ENCODE results near the gene MTUS2. TPM values are rescaled to one million over a fixed set of nuclear protein-coding genes. Genes with fewer than 3 reads are reported as not detected.

Gene MTUS2
- total RNA-seq, 1 experiment from 2014 or later = 6.6 TPM

GRCh38 chr13:29505511-29505910, 685.4 kb downstream of the MTUS2 start:
- no peak for DNase-seq
- no peaks in the 10 kb centered on the region for H3K27me3 ChIP-seq (ENCODE audit: low read length)
- no peak overlapping the region for H3K4me3 ChIP-seq (ENCODE audit: low read length)
- no peaks in the 10 kb centered on the region for H3K9me2 ChIP-seq (replicated peaks; ENCODE audit: insufficient read depth, low read length)
- no peaks in the 10 kb centered on the region for H3K36me3 ChIP-seq (ENCODE audit: insufficient read depth, low read length)
- H3K4me1 ChIP-seq (ENCODE audit: low read length) = peaks cover 36% of the 10 kb centered on the region
- H3K9ac ChIP-seq (ENCODE audit: low read length) = no peak overlapping the region
- H3K27ac ChIP-seq (ENCODE audit: low read length) = no peak overlapping the region
- H3K9me3 ChIP-seq (ENCODE audit: low read length) = no peaks in the 10 kb centered on the region
- H4K20me1 ChIP-seq (ENCODE audit: insufficient read depth, low read depth, low read length) = peaks cover 7% of the 10 kb centered on the region; the same call in 1 of the 2 replicates
- no peak overlapping the region for H3K4me2 ChIP-seq (ENCODE audit: low read depth, low read length, poor library complexity, severe bottlenecking)
- H2AFZ ChIP-seq (ENCODE audit: low read length) = no peak overlapping the region
- no peaks in the 10 kb centered on the region for H3K79me2 ChIP-seq (ENCODE audit: low read length)

- H3K36me3 ChIP-seq (ENCODE audit: insufficient read depth, low read length) = no peaks in the 10 kb centered on the region
- H3K4me2 ChIP-seq (ENCODE audit: low read depth, low read length, poor library complexity, severe bottlenecking) = no peak overlapping the region
- H3K4me1 ChIP-seq (ENCODE audit: low read length) = peaks cover 32% of the 10 kb centered on the region
- no peaks in the 10 kb centered on the region for H3K9me3 ChIP-seq (ENCODE audit: low read length)
- no peak overlapping the region for H3K4me3 ChIP-seq (ENCODE audit: low read length)
- H4K20me1 ChIP-seq (ENCODE audit: insufficient read depth, low read depth, low read length) = peaks cover 7% of the 10 kb centered on the region; the same call in 1 of the 2 replicates
- no peak overlapping the region for H3K27ac ChIP-seq (ENCODE audit: low read length)
- no peak overlapping the region for H2AFZ ChIP-seq (ENCODE audit: low read length)
- H3K9ac ChIP-seq (ENCODE audit: low read length) = no peak overlapping the region
- no peaks in the 10 kb centered on the region for H3K9me2 ChIP-seq (replicated peaks; ENCODE audit: insufficient read depth, low read length)
- no peak for DNase-seq
- H3K27me3 ChIP-seq (ENCODE audit: low read length) = no peaks in the 10 kb centered on the region
- H3K79me2 ChIP-seq (ENCODE audit: low read length) = no peaks in the 10 kb centered on the region
Observed at GRCh38 chr13:29505950-29506349, 685.8 kb downstream of the MTUS2 start.

GRCh38 chr13:29507356-29507755, 687.2 kb downstream of the MTUS2 start:
- Histone ChIP-seq H3K9ac (ENCODE audit: low read length) (no peak overlapping the region), H3K27me3 (ENCODE audit: low read length) (no peaks in the 10 kb centered on the region), H3K9me2 (replicated peaks; ENCODE audit: insufficient read depth, low read length) (no peaks in the 10 kb centered on the region), H3K36me3 (ENCODE audit: insufficient read depth, low read length) (no peaks in the 10 kb centered on the region), H3K27ac (ENCODE audit: low read length) (no peak overlapping the region), H4K20me1 (ENCODE audit: insufficient read depth, low read depth, low read length) (peaks cover 7% of the 10 kb centered on the region; the same call in 1 of the 2 replicates), H3K4me3 (ENCODE audit: low read length) (no peak overlapping the region), H3K9me3 (ENCODE audit: low read length) (no peaks in the 10 kb centered on the region), H3K79me2 (ENCODE audit: low read length) (no peaks in the 10 kb centered on the region), H3K4me2 (ENCODE audit: low read depth, low read length, poor library complexity, severe bottlenecking) (no peak overlapping the region), H3K4me1 (ENCODE audit: low read length) (peaks cover 18% of the 10 kb centered on the region), H2AFZ (ENCODE audit: low read length) (no peak overlapping the region)
- DNase-seq = no peak

GRCh38 chr13:29508130-29508875, 688.2 kb downstream of the MTUS2 start:
- no peak overlapping the region for H3K4me3 ChIP-seq (ENCODE audit: low read length)
- no peaks in the 10 kb centered on the region for H3K27me3 ChIP-seq (ENCODE audit: low read length)
- peaks cover 18% of the 10 kb centered on the region for H3K4me1 ChIP-seq (ENCODE audit: low read length)
- no peaks in the 10 kb centered on the region for H3K79me2 ChIP-seq (ENCODE audit: low read length)
- H3K9ac ChIP-seq (ENCODE audit: low read length) = no peak overlapping the region
- DNase-seq = peak; percentile 91
- H3K9me2 ChIP-seq (replicated peaks; ENCODE audit: insufficient read depth, low read length) = no peaks in the 10 kb centered on the region
- H3K4me2 ChIP-seq (ENCODE audit: low read depth, low read length, poor library complexity, severe bottlenecking) = no peak overlapping the region
- H3K9me3 ChIP-seq (ENCODE audit: low read length) = no peaks in the 10 kb centered on the region
- H4K20me1 ChIP-seq (ENCODE audit: insufficient read depth, low read depth, low read length) = peaks cover 7% of the 10 kb centered on the region; the same call in 1 of the 2 replicates
- H3K36me3 ChIP-seq (ENCODE audit: insufficient read depth, low read length) = no peaks in the 10 kb centered on the region
- no peak overlapping the region for H2AFZ ChIP-seq (ENCODE audit: low read length)
- H3K27ac ChIP-seq (ENCODE audit: low read length) = no peak overlapping the region

GRCh38 chr13:29508876-29509252, 688.7 kb downstream of the MTUS2 start:
- no peaks in the 10 kb centered on the region for H3K9me3 ChIP-seq (ENCODE audit: low read length)
- no peak overlapping the region for H3K4me3 ChIP-seq (ENCODE audit: low read length)
- no peaks in the 10 kb centered on the region for H3K36me3 ChIP-seq (ENCODE audit: insufficient read depth, low read length)
- H3K79me2 ChIP-seq (ENCODE audit: low read length) = no peaks in the 10 kb centered on the region
- H3K27me3 ChIP-seq (ENCODE audit: low read length) = no peaks in the 10 kb centered on the region
- H3K4me2 ChIP-seq (ENCODE audit: low read depth, low read length, poor library complexity, severe bottlenecking) = no peak overlapping the region
- H3K9me2 ChIP-seq (replicated peaks; ENCODE audit: insufficient read depth, low read length) = no peaks in the 10 kb centered on the region
- H3K4me1 ChIP-seq (ENCODE audit: low read length) = peaks cover 18% of the 10 kb centered on the region
- H3K27ac ChIP-seq (ENCODE audit: low read length) = no peak overlapping the region
- no peak overlapping the region for H3K9ac ChIP-seq (ENCODE audit: low read length)
- peaks cover 7% of the 10 kb centered on the region; the same call in 1 of the 2 replicates for H4K20me1 ChIP-seq (ENCODE audit: insufficient read depth, low read depth, low read length)
- DNase-seq = no peak
- H2AFZ ChIP-seq (ENCODE audit: low read length) = no peak overlapping the region

- H2AFZ ChIP-seq (ENCODE audit: low read length) = no peak overlapping the region
- H4K20me1 ChIP-seq (ENCODE audit: insufficient read depth, low read depth, low read length) = peaks cover 7% of the 10 kb centered on the region; the same call in 1 of the 2 replicates
- H3K27me3 ChIP-seq (ENCODE audit: low read length) = no peaks in the 10 kb centered on the region
- no peaks in the 10 kb centered on the region for H3K9me3 ChIP-seq (ENCODE audit: low read length)
- H3K4me3 ChIP-seq (ENCODE audit: low read length) = no peak overlapping the region
- peaks cover 18% of the 10 kb centered on the region for H3K4me1 ChIP-seq (ENCODE audit: low read length)
- no peak overlapping the region for H3K9ac ChIP-seq (ENCODE audit: low read length)
- H3K9me2 ChIP-seq (replicated peaks; ENCODE audit: insufficient read depth, low read length) = no peaks in the 10 kb centered on the region
- DNase-seq = no peak
- no peak overlapping the region for H3K4me2 ChIP-seq (ENCODE audit: low read depth, low read length, poor library complexity, severe bottlenecking)
- H3K36me3 ChIP-seq (ENCODE audit: insufficient read depth, low read length) = no peaks in the 10 kb centered on the region
- H3K27ac ChIP-seq (ENCODE audit: low read length) = no peak overlapping the region
- H3K79me2 ChIP-seq (ENCODE audit: low read length) = no peaks in the 10 kb centered on the region
Observed at GRCh38 chr13:29509999-29510589, 690.0 kb downstream of the MTUS2 start.

- Histone ChIP-seq H3K9me3 (ENCODE audit: low read length) (no peaks in the 10 kb centered on the region), H3K27ac (ENCODE audit: low read length) (no peak overlapping the region), H3K79me2 (ENCODE audit: low read length) (no peaks in the 10 kb centered on the region), H2AFZ (ENCODE audit: low read length) (no peak overlapping the region), H3K4me1 (ENCODE audit: low read length) (peaks cover 18% of the 10 kb centered on the region), H3K9ac (ENCODE audit: low read length) (no peak overlapping the region), H3K4me3 (ENCODE audit: low read length) (no peak overlapping the region), H4K20me1 (ENCODE audit: insufficient read depth, low read depth, low read length) (peaks cover 7% of the 10 kb centered on the region; the same call in 1 of the 2 replicates), H3K4me2 (ENCODE audit: low read depth, low read length, poor library complexity, severe bottlenecking) (no peak overlapping the region), H3K36me3 (ENCODE audit: insufficient read depth, low read length) (no peaks in the 10 kb centered on the region), H3K9me2 (replicated peaks; ENCODE audit: insufficient read depth, low read length) (no peaks in the 10 kb centered on the region), H3K27me3 (ENCODE audit: low read length) (no peaks in the 10 kb centered on the region)
- DNase-seq = no peak
Observed at GRCh38 chr13:29510651-29511084, 690.5 kb downstream of the MTUS2 start.

GRCh38 chr13:29511106-29511796, 691.1 kb downstream of the MTUS2 start:
- peaks cover 18% of the 10 kb centered on the region for H3K4me1 ChIP-seq (ENCODE audit: low read length)
- DNase-seq = no peak
- H3K9ac ChIP-seq (ENCODE audit: low read length) = no peak overlapping the region
- H3K27ac ChIP-seq (ENCODE audit: low read length) = no peak overlapping the region
- no peak overlapping the region for H3K4me2 ChIP-seq (ENCODE audit: low read depth, low read length, poor library complexity, severe bottlenecking)
- no peak overlapping the region for H2AFZ ChIP-seq (ENCODE audit: low read length)
- H3K79me2 ChIP-seq (ENCODE audit: low read length) = no peaks in the 10 kb centered on the region
- no peak overlapping the region for H3K4me3 ChIP-seq (ENCODE audit: low read length)
- H3K9me2 ChIP-seq (replicated peaks; ENCODE audit: insufficient read depth, low read length) = no peaks in the 10 kb centered on the region
- H4K20me1 ChIP-seq (ENCODE audit: insufficient read depth, low read depth, low read length) = peaks cover 7% of the 10 kb centered on the region; the same call in 1 of the 2 replicates
- no peaks in the 10 kb centered on the region for H3K9me3 ChIP-seq (ENCODE audit: low read length)
- no peaks in the 10 kb centered on the region for H3K27me3 ChIP-seq (ENCODE audit: low read length)
- H3K36me3 ChIP-seq (ENCODE audit: insufficient read depth, low read length) = no peaks in the 10 kb centered on the region

Measured in Karpas-422 (cell line).